HG03159 (cell line): ENCODE measurements around the gene BCAR3.
"Not testable (repeated sequence)": the region's sequence is repeated elsewhere in the genome, so short reads cannot be mapped to it uniquely, and the experiment has no call there.

ENCODE experiments used
- ATAC-seq: cut with Tn5 transposase; IDR thresholded peaks from one replicate; pipeline ENCODE4 v1.9.1; 2021; ENCODE audit warnings: mild to moderate bottlenecking, moderate library complexity; ENCODE audit not compliant: unreplicated experiment

Gene BCAR3

DNA sequence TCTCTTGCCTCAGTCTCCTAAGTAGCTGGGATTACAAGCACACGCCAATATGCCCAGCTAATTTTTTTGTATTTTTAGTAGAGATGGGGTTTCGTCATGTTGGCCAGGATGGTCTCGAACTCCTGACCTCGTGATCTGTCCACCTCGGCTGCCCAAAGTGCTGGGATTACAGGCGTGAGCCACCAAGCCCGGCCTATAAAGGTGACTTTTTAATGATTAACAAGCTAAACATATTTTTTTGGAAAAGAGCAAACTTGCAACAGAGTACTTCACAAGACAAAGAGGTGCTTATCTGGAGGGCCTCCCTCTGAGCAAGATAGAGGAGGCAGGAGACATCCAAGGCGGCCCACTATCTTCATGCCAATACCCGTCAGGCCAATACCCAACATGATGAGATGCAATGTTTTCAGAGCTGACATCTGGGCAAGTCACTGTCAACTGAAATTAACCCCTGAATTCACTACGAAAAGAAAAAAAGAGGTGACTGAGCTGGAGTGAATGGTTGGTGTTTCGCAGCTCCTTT is 10.5 kb downstream of the BCAR3 start:
- ATAC-seq = no peak

DNA sequence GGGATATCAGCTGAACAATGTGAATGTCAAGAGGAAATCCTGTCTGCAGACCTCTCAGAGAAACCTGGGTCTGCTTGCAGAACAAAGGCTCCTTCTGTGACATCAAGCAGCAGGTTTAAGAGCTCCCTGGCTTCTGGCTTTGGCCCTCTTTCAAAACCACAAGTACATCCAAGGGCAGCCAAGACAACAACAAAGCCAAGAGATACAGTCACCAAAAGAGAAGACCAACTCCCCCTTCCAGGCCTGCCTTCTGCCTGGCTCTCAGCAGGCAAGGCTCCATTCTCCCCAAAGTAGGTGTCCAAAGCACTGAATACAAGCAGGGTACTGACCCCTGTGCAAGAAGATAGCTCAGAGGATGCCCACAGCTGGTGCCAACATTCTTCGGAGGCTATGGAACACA is 11.5 kb downstream of the BCAR3 start:
- no peak for ATAC-seq

DNA sequence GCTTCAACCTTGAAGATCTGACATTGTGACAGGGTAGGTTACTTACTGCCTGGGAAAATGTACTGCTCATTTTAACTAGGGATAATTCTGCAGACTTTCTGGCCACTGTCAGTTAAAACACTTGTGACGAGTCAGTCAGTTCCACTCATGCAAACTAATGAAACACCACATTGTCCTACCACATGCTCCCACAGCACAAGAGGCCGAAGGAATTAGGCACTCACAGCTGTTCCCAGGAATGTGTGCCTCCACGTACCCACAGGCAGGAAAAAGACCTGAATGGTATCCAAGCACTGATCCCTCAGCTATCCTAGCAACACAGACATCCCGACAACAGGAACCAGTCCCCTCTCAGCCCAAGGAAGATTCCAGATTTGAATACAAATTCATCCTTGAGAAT is 12.3 kb downstream of the BCAR3 start:
- ATAC-seq = no peak

DNA sequence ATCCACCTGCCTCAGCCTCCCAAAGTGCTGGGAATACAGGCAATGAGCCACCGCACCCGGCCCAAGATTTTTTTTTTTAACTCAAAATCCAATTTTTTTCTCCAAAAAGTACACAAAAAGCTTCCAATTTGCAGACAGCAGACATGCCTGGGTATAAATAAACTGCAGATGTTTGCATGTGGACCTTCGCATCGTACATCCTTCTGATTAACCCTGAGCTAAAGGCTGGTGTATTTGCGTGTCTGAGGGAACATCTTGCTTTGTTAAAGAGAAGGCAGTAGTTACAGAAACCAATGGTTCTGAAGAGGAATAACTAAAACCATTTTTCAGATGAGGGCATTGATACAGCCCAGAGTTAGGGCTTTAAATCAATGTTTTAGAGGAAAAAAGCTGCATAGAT is 12.7 kb downstream of the BCAR3 start:
- no peak for ATAC-seq

DNA sequence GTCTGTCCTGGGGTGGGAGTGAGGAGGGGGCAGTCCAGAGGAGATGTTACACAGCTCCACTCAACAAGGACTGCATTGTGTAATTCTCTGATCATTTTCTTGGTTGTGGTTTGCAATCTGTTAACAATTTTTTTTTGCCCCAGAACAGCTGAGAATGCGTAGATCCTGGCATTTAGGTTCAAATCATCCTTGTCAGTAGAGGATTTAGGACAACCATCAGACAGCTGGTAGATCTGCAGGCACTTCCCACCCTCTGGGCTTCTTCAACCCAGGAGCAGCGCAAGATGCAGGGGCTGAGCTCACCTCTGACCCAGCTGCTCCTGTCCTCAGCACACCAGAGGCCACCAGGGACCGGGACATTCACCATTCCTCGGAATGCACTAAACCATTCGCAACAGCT is 13.5 kb downstream of the BCAR3 start:
- ATAC-seq = no peak

DNA sequence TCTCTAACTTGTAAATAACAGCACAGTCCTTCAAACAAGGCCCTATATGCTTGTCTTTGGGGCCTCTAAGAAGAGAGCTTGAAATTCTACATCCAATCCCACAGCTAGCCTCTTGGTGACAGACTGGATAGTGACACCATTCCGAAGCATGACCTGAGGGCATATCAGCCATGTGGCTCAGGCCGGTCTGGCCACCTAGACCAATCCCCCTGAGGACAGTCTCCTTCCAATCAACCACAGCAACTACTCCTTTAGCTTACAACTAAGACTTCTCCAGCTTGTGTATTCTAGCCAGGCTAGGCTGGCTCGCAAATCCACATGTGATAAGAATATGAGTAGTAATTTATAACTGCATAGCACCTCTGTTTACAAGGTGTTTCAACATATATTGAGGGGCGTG is 14.0 kb downstream of the BCAR3 start:
- ATAC-seq = no peak

DNA sequence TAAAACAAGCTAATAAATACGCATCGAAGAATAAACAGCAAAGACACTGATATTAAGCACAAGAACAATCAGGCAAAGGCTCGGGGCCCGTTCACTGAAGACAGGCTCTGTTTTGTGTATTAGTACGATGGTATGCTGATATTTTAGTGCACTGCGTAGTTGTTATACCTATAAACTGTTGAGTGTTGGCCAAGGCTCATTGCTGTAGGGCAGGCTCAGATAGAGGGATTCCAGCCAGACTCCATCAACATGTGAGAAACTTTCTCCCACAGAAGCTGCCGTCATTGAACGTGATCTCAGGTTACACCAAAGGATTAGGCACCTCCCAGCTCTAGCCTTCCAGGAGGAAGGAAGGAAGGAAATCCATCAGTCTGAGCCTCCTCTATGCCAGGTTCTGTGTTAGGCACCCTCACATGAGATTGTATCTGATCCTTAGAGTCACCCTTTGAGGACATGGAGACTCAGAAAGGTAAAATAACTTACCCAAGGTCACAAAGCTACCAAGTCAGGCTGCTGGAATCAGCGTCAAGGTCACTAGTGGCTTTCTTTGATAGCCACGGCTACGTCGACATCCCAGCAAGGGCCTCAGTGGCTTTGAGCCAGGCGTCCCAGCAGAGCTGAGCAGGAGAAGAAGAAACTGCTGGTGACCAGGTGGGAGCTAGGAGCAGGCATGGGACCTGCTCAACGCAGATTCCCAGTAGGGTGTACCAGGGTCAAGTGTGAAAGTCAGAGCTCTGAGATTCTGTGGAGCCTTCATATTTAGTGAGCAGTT is 14.8 kb downstream of the BCAR3 start:
- ATAC-seq = no peak

DNA sequence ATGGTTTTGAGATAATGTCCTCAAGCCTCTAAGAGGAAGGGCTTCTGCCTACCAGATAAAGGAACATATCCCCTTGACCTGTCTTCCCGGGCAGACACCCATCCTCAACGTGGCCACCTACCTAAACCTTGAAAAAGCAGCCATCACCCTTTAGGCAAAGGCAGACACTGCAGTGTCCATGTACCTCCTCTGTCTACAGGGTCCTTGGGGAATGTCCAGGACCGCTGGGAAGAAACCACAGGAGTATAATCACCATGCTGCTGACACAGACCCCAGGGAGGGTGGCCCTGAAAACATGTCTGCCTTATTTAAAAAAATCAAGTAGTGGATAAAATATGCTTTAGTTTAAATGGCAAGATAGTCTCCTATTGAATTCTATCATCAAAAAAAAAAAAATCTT is 16.6 kb downstream of the BCAR3 start:
- no peak for ATAC-seq

DNA sequence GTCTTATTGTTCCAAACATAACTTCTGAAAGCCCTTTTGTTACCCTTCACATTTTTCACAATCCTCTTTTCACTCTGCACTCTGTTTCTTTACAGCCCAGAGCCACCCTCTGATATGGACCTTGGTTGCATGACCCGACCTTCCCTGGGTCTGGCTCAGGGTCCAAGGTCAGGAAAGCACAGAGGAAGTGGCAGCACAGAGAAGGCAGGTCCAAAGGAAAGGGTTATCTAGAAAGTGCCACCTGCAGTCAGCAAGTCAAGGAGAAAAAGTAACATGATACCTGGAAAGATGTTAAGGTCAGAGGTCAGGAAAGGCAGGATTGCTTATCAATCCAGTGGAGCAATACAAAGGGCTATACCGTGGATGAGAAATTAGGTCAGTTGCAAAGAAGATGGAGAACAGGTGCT is 18.4 kb downstream of the BCAR3 start:
- ATAC-seq = no peak

DNA sequence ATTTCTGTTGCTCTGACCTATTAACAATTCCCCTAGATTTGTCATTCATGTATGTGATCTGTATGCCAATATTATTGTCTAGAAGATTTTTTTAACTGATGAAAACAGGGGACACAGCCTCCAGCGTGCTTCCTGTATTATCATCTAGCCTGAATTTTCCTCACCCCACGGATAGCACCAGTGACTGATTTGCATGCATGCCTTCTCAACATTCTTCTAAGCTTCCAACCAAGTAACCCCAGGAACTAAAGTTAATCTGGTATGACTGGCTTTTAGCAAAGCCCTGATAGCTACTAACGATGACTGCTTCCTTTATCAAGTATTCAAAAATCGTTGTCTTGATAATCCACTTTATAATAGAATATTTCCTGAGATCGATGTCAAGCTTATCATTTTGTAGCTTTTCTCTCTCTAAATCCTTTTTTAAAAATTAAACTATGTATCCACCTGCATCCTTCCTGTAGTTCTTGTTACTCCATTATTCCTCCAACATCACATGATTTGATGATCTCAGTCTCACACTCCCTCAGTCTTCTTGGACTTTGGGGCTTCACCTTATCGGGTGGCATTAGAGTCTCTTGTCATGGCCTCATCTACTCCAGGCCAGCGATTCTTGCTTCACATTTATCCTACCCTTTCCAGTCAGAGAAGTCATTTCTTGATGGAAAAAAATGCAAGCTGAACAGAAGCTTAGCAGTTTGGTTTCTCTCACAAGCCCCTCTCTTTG is 19.0 kb downstream of the BCAR3 start:
- ATAC-seq = no peak

DNA sequence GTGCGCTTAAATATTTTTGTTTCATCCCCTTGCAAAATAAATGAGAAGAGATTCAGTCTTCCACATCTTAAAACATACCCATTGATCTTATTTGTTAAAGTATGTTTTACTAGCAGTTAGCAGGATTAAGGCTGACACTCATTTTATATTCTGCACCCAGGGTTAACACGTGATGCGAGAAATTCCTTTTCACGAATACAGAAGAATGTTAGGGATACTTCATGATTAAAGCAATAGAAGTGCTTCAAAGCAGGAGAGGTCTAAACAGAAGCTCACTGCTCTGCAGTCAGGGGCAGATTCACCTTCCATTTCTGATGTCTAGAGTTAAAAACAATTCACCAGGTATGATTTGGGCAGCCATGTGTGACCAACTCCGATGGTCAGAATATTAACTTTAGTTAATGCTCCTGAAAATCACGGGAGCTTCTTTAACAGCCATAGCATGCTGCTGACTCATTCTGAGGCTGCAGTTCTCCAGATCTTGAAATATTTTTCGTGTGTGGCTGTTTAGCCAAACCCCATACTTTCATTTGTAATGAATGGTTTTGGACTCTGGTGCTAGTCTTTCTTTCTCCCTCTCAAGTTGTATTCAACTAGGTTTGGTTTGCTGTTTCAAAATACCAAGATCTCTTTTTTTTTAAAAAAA is 19.7 kb downstream of the BCAR3 start:
- ATAC-seq = no peak

DNA sequence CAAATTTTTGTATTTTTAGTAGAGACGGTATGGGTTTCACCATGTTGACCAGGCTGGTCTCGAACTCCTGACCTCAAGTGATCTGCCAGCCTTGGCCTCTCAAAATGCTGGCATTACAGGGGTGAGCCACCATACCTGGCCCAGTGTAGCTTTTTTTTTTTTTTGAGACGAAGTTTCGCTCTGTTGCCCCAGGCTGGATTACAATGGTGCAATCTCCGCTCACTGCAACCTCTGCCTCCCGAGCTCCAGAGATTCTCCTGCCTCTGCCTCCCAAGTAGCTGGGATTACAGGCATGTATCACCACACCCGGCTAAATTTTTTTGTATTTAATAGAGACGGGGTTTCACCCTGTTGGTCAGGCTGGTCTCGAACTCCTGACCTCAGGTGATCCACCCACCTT is 20.3 kb downstream of the BCAR3 start:
- not testable (repeated sequence) for ATAC-seq

DNA sequence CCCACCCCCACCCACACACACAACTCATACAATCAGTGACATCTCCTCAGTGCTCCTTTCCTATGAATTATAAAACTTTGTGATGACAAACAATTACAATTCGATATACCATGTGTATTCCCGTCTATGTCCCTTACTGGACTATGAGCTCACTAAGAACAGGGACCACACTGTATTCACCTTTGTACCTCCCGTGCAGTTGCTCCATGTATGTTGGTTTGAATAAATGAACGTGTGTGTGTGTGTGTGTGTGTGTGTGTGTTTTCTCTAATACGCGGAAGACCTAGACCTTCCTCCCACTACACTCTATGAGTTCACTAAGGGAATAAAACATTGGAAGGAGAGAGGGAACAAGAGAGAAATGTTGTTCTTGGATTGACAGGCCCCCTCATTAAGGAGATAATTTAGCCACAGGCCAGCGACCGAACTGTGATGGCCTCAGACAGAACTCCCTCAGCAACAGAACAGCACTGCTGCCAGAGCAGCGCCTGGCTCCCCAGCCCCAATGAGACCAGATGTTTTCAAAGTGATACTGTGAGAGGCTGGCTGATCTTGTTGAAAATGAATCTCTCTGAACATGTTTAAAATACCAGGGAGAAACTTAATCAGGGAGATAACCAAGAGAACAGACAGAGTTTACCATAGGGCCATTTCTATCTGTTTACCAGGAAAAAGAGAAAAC is 21.7 kb downstream of the BCAR3 start:
- no peak for ATAC-seq

DNA sequence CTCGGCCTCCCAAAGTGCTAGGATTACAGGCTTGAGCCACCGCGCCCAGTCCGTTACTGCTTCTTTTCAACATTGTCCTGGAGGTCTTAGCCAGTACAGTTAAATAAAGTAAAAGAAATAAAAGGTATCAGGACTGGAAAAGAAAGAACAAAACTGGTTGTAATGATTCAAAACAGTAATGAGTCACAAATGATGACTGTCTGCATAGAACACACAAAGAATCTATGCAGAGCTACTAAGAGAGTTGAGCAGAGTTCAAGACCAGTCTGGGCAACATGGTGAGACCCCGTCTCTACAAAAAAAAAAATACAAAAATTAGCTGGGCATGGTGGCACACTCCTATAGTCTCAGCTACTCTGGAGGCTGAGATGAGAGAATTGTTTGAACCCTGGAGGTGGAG is 23.4 kb downstream of the BCAR3 start:
- ATAC-seq = no peak

DNA sequence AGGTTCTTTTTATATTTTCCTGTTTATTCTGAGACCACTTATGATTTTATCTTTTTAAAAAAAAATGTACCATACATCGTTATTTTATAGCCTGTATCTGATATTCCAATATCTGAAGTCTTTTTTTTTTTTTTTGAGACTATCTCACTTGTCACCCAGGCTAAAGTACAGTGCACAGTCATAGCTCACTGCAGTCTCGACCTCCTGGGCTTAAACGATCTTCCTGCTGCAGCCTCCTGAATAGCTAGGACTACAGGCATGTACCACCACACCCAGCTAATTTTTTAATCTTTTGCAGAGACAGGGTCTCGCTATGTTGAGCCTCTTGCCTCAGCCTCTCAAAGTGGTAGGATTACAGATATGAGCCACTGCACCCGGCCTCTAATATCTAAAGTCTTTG is 25.1 kb downstream of the BCAR3 start:
- ATAC-seq = no peak

DNA sequence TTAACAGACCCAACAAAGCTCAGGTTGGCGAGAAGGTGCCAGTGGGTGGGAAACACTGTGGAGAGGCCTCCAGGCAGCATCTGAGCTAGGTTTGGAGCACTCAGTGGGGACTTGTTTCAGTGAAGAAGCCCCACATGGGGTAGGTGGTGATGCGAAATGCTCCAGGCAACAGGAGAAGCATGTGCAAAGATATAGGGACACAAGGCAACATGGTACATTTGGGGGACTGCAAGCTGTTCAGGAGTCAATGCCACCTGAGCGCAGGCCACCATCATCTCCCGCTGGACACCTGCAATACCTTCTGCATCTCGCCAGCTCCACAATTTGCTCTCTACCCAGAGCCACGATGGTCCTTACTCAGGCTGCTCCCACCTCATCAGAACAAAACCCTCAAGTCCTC is 28.0 kb downstream of the BCAR3 start:
- ATAC-seq = no peak

DNA sequence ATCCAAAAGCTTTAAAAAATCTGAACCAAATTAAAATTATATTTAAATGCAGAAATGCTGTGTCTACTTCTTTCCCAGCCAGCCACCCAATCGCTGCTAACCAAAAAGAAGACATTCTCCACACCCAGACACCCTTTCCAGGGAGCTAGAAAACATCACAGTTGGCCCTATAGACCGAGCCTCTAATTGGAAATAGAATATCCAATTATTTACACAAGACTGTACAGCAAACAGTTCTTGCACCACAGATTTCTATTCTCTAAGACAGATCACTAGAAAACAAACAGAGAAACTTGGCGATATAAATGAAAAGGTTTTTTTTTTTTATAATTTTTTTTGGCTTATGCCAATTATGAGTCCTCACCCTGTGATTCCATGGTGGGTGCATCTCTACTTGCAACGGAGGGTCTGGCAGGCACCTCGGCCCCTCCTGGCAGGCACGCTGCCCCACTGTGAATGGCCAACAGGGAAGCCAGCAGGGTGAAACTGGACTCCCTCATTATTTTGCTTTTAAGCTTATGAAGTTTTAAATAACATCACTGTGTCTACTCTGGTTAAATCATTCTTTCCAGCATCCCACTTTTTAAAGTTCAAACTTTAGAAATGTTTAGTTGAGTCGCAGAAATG is 29.2 kb downstream of the BCAR3 start:
- ATAC-seq = no peak

DNA sequence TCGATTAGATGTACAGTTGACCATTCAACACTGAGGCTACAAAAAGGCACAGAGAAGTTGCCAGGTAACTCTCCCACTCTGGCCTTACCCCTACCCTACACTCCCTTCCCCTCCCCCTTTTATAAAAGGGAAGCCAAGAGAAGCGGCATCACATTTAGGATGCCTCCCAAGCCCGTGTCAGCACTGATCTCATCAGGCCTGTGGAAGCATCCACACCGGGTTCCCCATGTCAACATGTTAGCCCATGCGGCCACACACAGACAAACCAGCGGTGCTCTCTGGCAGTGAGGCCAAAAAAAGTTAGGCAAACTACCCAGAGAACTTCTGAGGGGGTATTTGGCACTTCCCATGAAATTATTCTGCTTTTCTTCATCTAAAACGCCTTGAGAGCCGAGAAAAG is 29.9 kb downstream of the BCAR3 start:
- ATAC-seq = no peak

DNA sequence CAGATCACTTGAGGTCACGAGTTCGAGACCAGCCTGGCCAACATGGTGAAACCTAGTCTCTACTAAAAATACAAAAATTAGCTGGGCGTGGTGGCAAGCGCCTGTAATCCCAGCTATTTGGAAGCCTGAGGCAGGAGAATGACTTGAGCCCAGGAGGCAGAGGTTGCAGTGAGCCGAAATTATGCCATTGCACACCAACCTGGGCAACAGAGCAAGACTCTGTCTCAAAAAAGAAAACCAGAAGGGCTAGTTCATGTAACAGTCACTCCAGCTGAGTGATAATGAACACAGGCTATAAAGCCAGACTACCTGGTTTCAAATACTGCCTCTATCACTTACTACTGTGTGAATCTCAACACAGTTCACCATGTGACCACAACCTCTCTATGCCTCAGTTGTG is 31.5 kb downstream of the BCAR3 start:
- not testable (repeated sequence) for ATAC-seq

DNA sequence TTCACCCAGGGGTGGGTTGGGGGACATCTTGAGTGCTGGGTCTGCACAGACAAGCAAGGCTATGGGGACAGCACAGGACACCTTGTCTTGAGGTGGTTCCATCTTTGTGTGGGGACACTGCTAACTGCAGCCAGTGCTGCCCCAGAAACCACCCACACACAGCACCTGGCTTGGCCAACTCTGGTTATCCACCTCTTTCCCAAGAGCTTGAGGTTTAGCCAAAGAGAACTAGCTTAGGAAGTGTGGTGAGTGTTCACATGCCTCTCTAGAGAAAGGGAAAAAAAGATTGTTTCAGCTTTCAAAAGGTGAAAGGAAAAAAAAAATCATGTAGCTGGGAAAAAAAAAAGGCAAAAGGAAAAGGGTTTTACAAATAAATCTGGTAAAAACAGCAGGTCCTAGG is 32.4 kb downstream of the BCAR3 start:
- ATAC-seq = no peak

DNA sequence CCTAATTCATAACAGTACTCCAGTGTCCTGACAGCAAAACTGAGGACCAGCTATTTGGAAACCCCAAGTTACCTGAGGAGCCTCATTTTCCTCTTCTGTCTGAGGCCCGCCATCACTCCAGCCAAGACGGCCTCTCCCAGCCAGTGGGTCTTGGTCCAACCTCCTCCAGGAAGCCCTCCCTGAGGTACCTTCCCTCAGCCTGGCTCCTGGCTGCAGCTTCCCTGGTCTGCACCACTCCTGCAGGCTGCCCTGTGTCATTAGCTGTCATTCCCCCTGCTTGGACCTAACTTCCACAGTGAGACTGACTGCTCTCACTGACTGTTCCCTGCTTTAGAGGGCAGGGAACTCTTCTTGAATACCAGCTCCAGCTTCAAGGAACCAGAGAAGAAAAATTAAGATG is 33.0 kb downstream of the BCAR3 start:
- ATAC-seq = no peak
